Breast epithelium (tissue), 3 donors: ENCODE data around the gene RINL.

Experiments
- CTCF ChIP-seq, 3 donors: fragments of 450-650 bp; IDR thresholded peaks; one replicate each; pipeline ENCODE4 v1.5.1; 2016 to 2017; ENCODE audit warnings: antibody characterized with exemption in 3 of 3, mild to moderate bottlenecking in 3 of 3, moderate library complexity in 3 of 3
- POLR2A ChIP-seq: fragments of 450-650 bp; IDR thresholded peaks from one replicate; pipeline ENCODE4 v1.6.1; 2016; ENCODE audit warnings: antibody characterized with exemption, mild to moderate bottlenecking, moderate library complexity
- POLR2AphosphoS5 ChIP-seq, 3 donors: sonication (generic); formaldehyde crosslinking; IDR thresholded peaks; one replicate each; pipeline ENCODE4 v1.6.1; 2017; ENCODE audit warnings: antibody characterized with exemption in 3 of 3

- TF ChIP-seq CTCF (IDR thresholded peaks at IDR 0.05) (no peak), POLR2A (no peak), POLR2AphosphoS5 (IDR thresholded peaks at IDR 0.05) (no peak)
Measured at GRCh38 chr19:38875656-38876395, 2.2 kb downstream of the RINL start.
